Prostate gland (tissue), 2 donors: ENCODE results near the gene PEX26. TPM values are rescaled to one million over a fixed set of nuclear protein-coding genes. Genes with fewer than 3 reads are reported as not detected.
"Not testable (repeated sequence)": the region's sequence is repeated elsewhere in the genome, so short reads cannot be mapped to it uniquely, and the experiment has no call there.

Source experiments
- DNase-seq: peaks from one replicate; pipeline ENCODE4 v3.0.0-alpha.2; 2019; ENCODE audit warnings: low spot score
- H3K27ac ChIP-seq, 2 donors: fragments of 200-600 bp; sonication (generic); 2 replicates each; pipeline ENCODE4 v1.5.1; 2017 to 2019
- H3K27me3 ChIP-seq: fragments of 200-600 bp; sonication (generic); replicated peaks from 2 replicates; pipeline ENCODE4 v1.5.1; 2019; ENCODE audit not compliant: insufficient read depth
- H3K36me3 ChIP-seq, 2 donors: fragments of 200-600 bp; sonication (generic); 1 replicate in 1 of 2; 2 replicates in 1 of 2; pipeline versions ENCODE4 v1.5.1 to v1.8.1; 2017 to 2019
- H3K4me1 ChIP-seq: fragments of 200-600 bp; sonication (generic); replicated peaks from 2 replicates; pipeline ENCODE4 v1.5.1; 2019
- H3K4me3 ChIP-seq, 2 donors: fragments of 200-600 bp; sonication (generic); 2 replicates each; pipeline ENCODE4 v1.5.1; 2017 to 2019
- H3K9me3 ChIP-seq: fragments of 200-600 bp; sonication (generic); 2 replicates; pipeline ENCODE4 v1.5.1; 2017
- POLR2A ChIP-seq: fragments of 450-650 bp; IDR thresholded peaks from one replicate; pipeline ENCODE4 v1.6.1; 2016; ENCODE audit warnings: antibody characterized with exemption, mild to moderate bottlenecking
- POLR2AphosphoS5 ChIP-seq: sonication (generic); formaldehyde crosslinking; IDR thresholded peaks from one replicate; pipeline ENCODE4 v1.6.1; 2017; ENCODE audit warnings: antibody characterized with exemption
- WGBS: methylation state at CpG from one replicate; pipeline ENCODE4 v1.1.5; 2018; 5-methylcytosine and 5-hydroxymethylcytosine counted together
- intact Hi-C: fragments of 100-400 bp; cut with DNase I; formaldehyde crosslinking; loops from one replicate; pipeline ENCODE4 v1.14.2; 2022
- total RNA-seq, 2 donors: library from RNA; depleted of rRNA; stranded (reverse); fragments of >200 nt; gene quantifications; one replicate each; pipeline ENCODE4 v1.1.0, GENCODE V29; 2016
- TF ChIP-seq, protein P1 (sequence below), 4 experiments: fragments of 200-600 bp in 2 of 4; fragments of 450-650 bp in 2 of 4; sonication (generic) in 2 of 4; IDR thresholded peaks; 1 replicate in 3 of 4; 2 replicates in 1 of 4; pipeline ENCODE4 v1.5.1; 2016 to 2019; ENCODE audit warnings: antibody characterized with exemption in 4 of 4, mild to moderate bottlenecking in 2 of 4, moderate library complexity in 2 of 4

The PEX26 gene
- total RNA-seq, 2 donors from 2014 or later: 34.7 to 38.2 TPM

DNA sequence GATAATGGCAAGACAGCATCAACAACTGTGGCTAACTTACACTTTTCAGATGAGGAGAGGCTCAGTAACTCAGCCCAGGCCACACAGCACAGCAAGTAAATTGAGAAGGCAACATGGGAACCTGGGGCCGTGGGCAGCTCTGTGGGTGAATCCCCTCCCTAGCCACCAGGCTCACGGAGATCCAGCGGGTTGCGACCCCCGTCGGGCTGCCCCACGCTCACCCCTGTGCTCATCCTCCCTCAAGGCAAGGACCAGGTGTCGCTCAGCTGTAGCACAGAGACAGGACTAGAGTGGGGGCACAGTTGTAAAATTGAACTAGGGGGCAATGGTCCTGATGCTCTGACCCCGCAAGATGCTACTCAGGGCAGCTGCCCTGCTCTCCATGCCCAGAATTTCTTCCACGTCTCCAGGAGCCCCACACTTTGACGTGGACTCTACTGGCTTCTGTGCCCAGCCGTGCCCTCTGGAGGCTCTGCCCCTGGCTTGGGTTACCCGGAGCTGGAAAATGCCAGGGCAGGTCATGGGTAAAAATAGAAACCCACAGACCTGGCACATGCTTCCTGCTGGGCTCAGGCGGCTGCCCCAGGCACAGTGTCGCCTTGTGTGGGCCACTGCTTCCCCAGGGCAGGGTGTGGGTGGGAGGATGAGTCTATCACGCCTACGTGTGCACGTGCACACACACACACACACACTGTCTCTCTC, 41.8 kb downstream of the PEX26 start:
- no peak for TF ChIP-seq POLR2A
- TF ChIP-seq, protein P1, sequence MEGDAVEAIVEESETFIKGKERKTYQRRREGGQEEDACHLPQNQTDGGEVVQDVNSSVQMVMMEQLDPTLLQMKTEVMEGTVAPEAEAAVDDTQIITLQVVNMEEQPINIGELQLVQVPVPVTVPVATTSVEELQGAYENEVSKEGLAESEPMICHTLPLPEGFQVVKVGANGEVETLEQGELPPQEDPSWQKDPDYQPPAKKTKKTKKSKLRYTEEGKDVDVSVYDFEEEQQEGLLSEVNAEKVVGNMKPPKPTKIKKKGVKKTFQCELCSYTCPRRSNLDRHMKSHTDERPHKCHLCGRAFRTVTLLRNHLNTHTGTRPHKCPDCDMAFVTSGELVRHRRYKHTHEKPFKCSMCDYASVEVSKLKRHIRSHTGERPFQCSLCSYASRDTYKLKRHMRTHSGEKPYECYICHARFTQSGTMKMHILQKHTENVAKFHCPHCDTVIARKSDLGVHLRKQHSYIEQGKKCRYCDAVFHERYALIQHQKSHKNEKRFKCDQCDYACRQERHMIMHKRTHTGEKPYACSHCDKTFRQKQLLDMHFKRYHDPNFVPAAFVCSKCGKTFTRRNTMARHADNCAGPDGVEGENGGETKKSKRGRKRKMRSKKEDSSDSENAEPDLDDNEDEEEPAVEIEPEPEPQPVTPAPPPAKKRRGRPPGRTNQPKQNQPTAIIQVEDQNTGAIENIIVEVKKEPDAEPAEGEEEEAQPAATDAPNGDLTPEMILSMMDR (IDR thresholded peaks at IDR 0.05): no peak
- Histone ChIP-seq H3K27ac (no peak overlapping the region), H3K9me3 (no peaks in the 10 kb centered on the region), H3K4me1 (no peaks in the 10 kb centered on the region), H3K36me3 (no peaks in the 10 kb centered on the region), H3K27me3 (no peaks in the 10 kb centered on the region), H3K4me3 (no peak overlapping the region)
- DNase-seq: no peak
- 80% methylated on average over 16 of the region's 18 CpGs for WGBS
- intact Hi-C loops: no loop called here

- Histone ChIP-seq H3K36me3 (no peaks in the 10 kb centered on the region), H3K27me3 (no peaks in the 10 kb centered on the region), H3K9me3 (no peaks in the 10 kb centered on the region), H3K27ac (no peak overlapping the region), H3K4me1 (no peaks in the 10 kb centered on the region), H3K4me3 (no peak overlapping the region)
- intact Hi-C loops: no loop called here
- no peak for DNase-seq
- TF ChIP-seq, protein P1 (IDR thresholded peaks at IDR 0.05): no peak
- no peak for TF ChIP-seq POLR2AphosphoS5
- no peak for TF ChIP-seq POLR2A
- 98% methylated on average over 4 of the region's 4 CpGs for WGBS
Observed at GRCh38 chr22:18120857-18121256, 43.1 kb downstream of the PEX26 start.

DNA sequence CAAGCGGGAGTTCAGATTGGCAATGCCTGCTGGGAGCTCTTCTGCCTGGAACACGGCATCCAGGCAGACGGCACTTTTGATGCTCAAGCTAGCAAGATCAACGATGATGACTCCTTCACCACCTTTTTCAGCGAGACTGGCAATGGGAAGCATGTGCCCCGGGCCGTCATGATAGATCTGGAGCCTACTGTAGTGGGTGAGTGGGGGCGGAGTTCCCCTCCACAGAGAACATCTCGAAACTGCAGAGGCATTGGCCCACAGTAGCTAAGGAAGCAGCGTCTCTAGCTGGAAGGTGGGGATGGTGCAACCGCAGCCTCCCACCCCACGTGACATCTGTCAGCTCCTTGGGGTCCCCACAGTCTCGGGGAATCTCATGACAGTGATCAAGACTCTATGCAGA, 43.7 kb downstream of the PEX26 start:
- TF ChIP-seq POLR2AphosphoS5: no peak
- TF ChIP-seq, protein P1 (IDR thresholded peaks at IDR 0.05): no peak
- no peak for TF ChIP-seq POLR2A
- H3K9me3 ChIP-seq: no peaks in the 10 kb centered on the region
- no peak overlapping the region for H3K27ac ChIP-seq
- intact Hi-C loops: no loop called here
- no peaks in the 10 kb centered on the region for H3K36me3 ChIP-seq
- H3K4me3 ChIP-seq: no peak overlapping the region
- no peaks in the 10 kb centered on the region for H3K4me1 ChIP-seq
- DNase-seq: no peak
- WGBS: 88% methylated on average over 13 of the region's 13 CpGs
- H3K27me3 ChIP-seq: no peaks in the 10 kb centered on the region

- WGBS: 87% methylated on average over 5 of the region's 5 CpGs
- TF ChIP-seq POLR2AphosphoS5 (no peak), POLR2A (no peak)
- TF ChIP-seq, protein P1 (IDR thresholded peaks at IDR 0.05): no peak
- intact Hi-C loops: no loop called here
Observed at GRCh38 chr22:18121954-18122554, 44.3 kb downstream of the PEX26 start.

GRCh38 chr22:18123476-18124025, 45.8 kb downstream of the PEX26 start:
- H3K36me3 ChIP-seq, intact Hi-C loops, H3K27ac ChIP-seq, H3K4me3 ChIP-seq, H3K27me3 ChIP-seq, DNase-seq, H3K9me3 ChIP-seq, H3K4me1 ChIP-seq: not testable (repeated sequence)
- WGBS: 96% methylated on average over 19 of the region's 19 CpGs

More at GRCh38 chr22:18121954-18122554, 44.3 kb downstream of the PEX26 start:
- Histone ChIP-seq H3K27ac (no peak overlapping the region), H3K36me3 (no peaks in the 10 kb centered on the region), H3K27me3 (no peaks in the 10 kb centered on the region), H3K4me1 (no peaks in the 10 kb centered on the region), H3K4me3 (no peak overlapping the region), H3K9me3 (no peaks in the 10 kb centered on the region)
- DNase-seq: no peak
